HepG2 (cell line): Measurements from ENCODE around the gene ZBTB8B. TPM values are rescaled to one million over a fixed set of nuclear protein-coding genes. Genes with fewer than 3 reads are reported as not detected.

ENCODE experiments used
- ATAC-seq: fragments of 200-7000 bp; cut with Tn5 transposase; 3 replicates; pipeline ENCODE4 v1.9.1; 2020; ENCODE audit warnings: mild to moderate bottlenecking, moderate library complexity
- BruUV-seq: library from RNA; stranded (reverse); fragments of 400-500 nt; replicated peaks from 2 replicates; lab custom pipeline; 2021; lab: Mats Ljungman, UMichigan
- CTCF ChIA-PET: fragments of 300-600 bp; formaldehyde crosslinking; extraction: SDS; loops from one replicate; lab custom pipeline; 2021; ENCODE audit warnings: low total read pairs, inconsistent platforms, low intra/inter-chr PET ratio; lab: Yijun Ruan, JAX
- POLR2A ChIA-PET: fragments of 350-600 bp; sonication (Branson Sonifier 250); formaldehyde crosslinking; loops from one replicate; lab custom pipeline; 2020; ENCODE audit warnings: antibody characterized with exemption, inconsistent platforms; lab: Yijun Ruan, JAX
- DNase-seq: peaks from one replicate; pipeline ENCODE4 v3.0.0-alpha.2; 2015; ENCODE audit warnings: low spot score
- FAIRE-seq: peaks from 3 replicates; lab custom pipeline; 2011; peaks lifted over from hg19 to GRCh38; lab: Jason Lieb, UNC
- H2AFZ ChIP-seq: one replicate; pipeline ENCODE4 v1.6.1; 2011; ENCODE audit warnings: low read length, inconsistent platforms
- H3K27ac ChIP-seq: fragments of 300-600 bp; 3 replicates; pipeline ENCODE4 v1.8.0; 2011; ENCODE audit warnings: mixed run types, mild to moderate bottlenecking, mixed read lengths, low read length, inconsistent platforms; ENCODE audit not compliant: insufficient read depth; ENCODE audit errors: extremely low read length
- H3K27me3 ChIP-seq, 2 experiments: fragments of 200-600 bp in 1 of 2; 2 replicates in 1 of 2; 3 replicates in 1 of 2; pipeline versions ENCODE4 v1.6.0 to v1.8.0; 2011; ENCODE audit warnings: low read length in 2 of 2, mild to moderate bottlenecking in 2 of 2, moderate library complexity in 2 of 2, inconsistent platforms in 1 of 2; ENCODE audit not compliant: insufficient read depth in 2 of 2, control insufficient read depth in 1 of 2
- H3K36me3 ChIP-seq, 2 experiments: fragments of 200-600 bp in 1 of 2; replicated peaks in 1 of 2; 2 replicates in 1 of 2; 3 replicates in 1 of 2; pipeline versions ENCODE4 v1.5.1 to v1.8.0; 2011; ENCODE audit warnings: low read length in 2 of 2, inconsistent platforms in 1 of 2; ENCODE audit not compliant: insufficient read depth in 2 of 2, control insufficient read depth in 1 of 2
- H3K4me1 ChIP-seq: 2 replicates; pipeline ENCODE4 v1.5.1; 2012; ENCODE audit warnings: low read length, inconsistent platforms; ENCODE audit not compliant: insufficient read depth
- H3K4me2 ChIP-seq: 2 replicates; pipeline ENCODE4 v1.6.0; 2011; ENCODE audit warnings: low read depth, low read length, inconsistent platforms
- H3K4me3 ChIP-seq, 3 experiments: fragments of 200-600 bp in 1 of 3; sonication (generic), shearing (Covaris generic) in 1 of 3; replicated peaks in 1 of 3; 2 replicates each; pipeline ENCODE4 v1.5.1; 2011 to 2016; ENCODE audit warnings: low read length in 3 of 3, inconsistent platforms in 2 of 3, low read depth in 2 of 3, mild to moderate bottlenecking in 2 of 3, control low read depth in 1 of 3, mixed read lengths in 1 of 3; ENCODE audit not compliant: insufficient read depth in 1 of 3
- H3K79me2 ChIP-seq: one replicate; pipeline ENCODE4 v1.6.1; 2011; ENCODE audit warnings: low read length, inconsistent platforms; ENCODE audit not compliant: insufficient read depth
- H3K9ac ChIP-seq: 2 replicates; pipeline ENCODE4 v1.6.0; 2011; ENCODE audit warnings: mild to moderate bottlenecking, low read depth, low read length, inconsistent platforms; ENCODE audit not compliant: insufficient read depth
- H3K9me3 ChIP-seq: 2 replicates; pipeline ENCODE4 v1.5.1; 2012; ENCODE audit warnings: mild to moderate bottlenecking, low read length
- H4K20me1 ChIP-seq: 2 replicates; pipeline ENCODE4 v1.6.0; 2011; ENCODE audit warnings: inconsistent platforms, mild to moderate bottlenecking, low read length, moderate library complexity; ENCODE audit not compliant: insufficient read depth
- ASH2L ChIP-seq: fragments of 300-600, 200-600 bp; sonication (generic); IDR thresholded peaks from 2 replicates; pipeline ENCODE4 v1.7.0; 2017; ENCODE audit warnings: low read depth, mild to moderate bottlenecking, moderate library complexity, mixed read lengths, low read length; ENCODE audit not compliant: insufficient read length
- CREB1 ChIP-seq, 2 experiments: fragments of 450-650 bp in 1 of 2; IDR thresholded peaks; 2 replicates each; pipeline ENCODE4 v1.6.1; 2016 to 2017; ENCODE audit warnings: control low read depth in 1 of 2, mild to moderate bottlenecking in 1 of 2, missing compliant biosample characterization in 1 of 2, missing genetic modification characterization in 1 of 2
- ESRRA ChIP-seq: sonication (generic); formaldehyde crosslinking; IDR thresholded peaks from 2 replicates; pipeline ENCODE4 v1.5.1; 2020; ENCODE audit warnings: mild to moderate bottlenecking, low read depth, missing genetic modification reagents
- NCOA2 ChIP-seq: sonication (generic); formaldehyde crosslinking; IDR thresholded peaks from 2 replicates; pipeline ENCODE4 v1.8.0; 2022; ENCODE audit warnings: inconsistent platforms
- ZC3H4 ChIP-seq: sonication (generic); formaldehyde crosslinking; IDR thresholded peaks from 2 replicates; pipeline ENCODE4 v1.4.0; 2020; ENCODE audit warnings: missing genetic modification reagents, borderline replicate concordance
- ZNF772 ChIP-seq: sonication (generic); formaldehyde crosslinking; IDR thresholded peaks from 2 replicates; pipeline ENCODE4 v1.5.0; 2020; ENCODE audit warnings: mild to moderate bottlenecking, missing genetic modification reagents
- ZNF781 ChIP-seq: sonication (generic); formaldehyde crosslinking; IDR thresholded peaks from 2 replicates; pipeline ENCODE4 v1.5.1; 2020; ENCODE audit warnings: borderline replicate concordance, mild to moderate bottlenecking, missing genetic modification reagents; ENCODE audit errors: not compliant biosample characterization
- ZNF83 ChIP-seq: sonication (generic); formaldehyde crosslinking; IDR thresholded peaks from 2 replicates; pipeline ENCODE4 v1.4.0; 2020; ENCODE audit warnings: missing genetic modification reagents, mild to moderate bottlenecking, borderline replicate concordance
- WGBS: methylation state at CpG from one replicate; pipeline ENCODE4 v1.1.6; 2017; ENCODE audit warnings: low lambda C conversion rate; 5-methylcytosine and 5-hydroxymethylcytosine counted together
- in situ Hi-C: cut with HindIII; loops from 2 replicates; pipeline ENCODE4 v1.10.0; 2017; ENCODE audit warnings: low pct_unique_long_range_greater_than_20kb; ENCODE audit not compliant: extremely low pct_ligation_motif_present
- intact Hi-C: fragments of 100-400 bp; cut with micrococcal nuclease; formaldehyde crosslinking; loops from one replicate; pipeline ENCODE4 v1.10.0; 2022; ENCODE audit not compliant: unreplicated experiment
- polyA plus RNA-seq, 8 experiments: library from polyadenylated mRNA; depleted of rRNA in 3 of 8; stranded (reverse) in 7 of 8; unstranded in 1 of 8; fragments of >200 nt; fragmentation: Illumina TruSeq in 4 of 8; extraction: Trizol in 4 of 8; gene quantifications; 2 replicates each; pipeline versions ENCODE4 v1.2.1 to v1.2.3, GENCODE V29; 2011 to 2016; ENCODE audit warnings: low read depth in 4 of 8, missing spikeins in 1 of 8, mixed read lengths in 1 of 8; ENCODE audit not compliant: insufficient read depth in 1 of 8
- total RNA-seq, 5 experiments: library from RNA; depleted of rRNA; stranded (reverse); fragments of >200 nt; fragmentation: Illumina TruSeq; extraction: Trizol; gene quantifications; 2 replicates each; pipeline ENCODE4 v1.2.3, GENCODE V29; 2016; ENCODE audit warnings: low read depth in 1 of 5
- TF ChIP-seq, protein P1 (sequence below): sonication (generic); formaldehyde crosslinking; IDR thresholded peaks from 2 replicates; pipeline ENCODE4 v1.4.0; 2020; ENCODE audit warnings: missing genetic modification reagents, borderline replicate concordance
- TF ChIP-seq, protein P2 (sequence below): sonication (generic); formaldehyde crosslinking; IDR thresholded peaks from 2 replicates; pipeline ENCODE4 v1.8.0; 2022; ENCODE audit warnings: mild to moderate bottlenecking, missing genetic modification reagents, borderline replicate concordance
- TF ChIP-seq, protein P3 (sequence below): sonication (generic); formaldehyde crosslinking; IDR thresholded peaks from 2 replicates; pipeline ENCODE4 v1.8.0; 2022; ENCODE audit warnings: missing genetic modification reagents, low read depth, mild to moderate bottlenecking, borderline replicate concordance
- TF ChIP-seq, protein P4 (sequence below): sonication (generic); formaldehyde crosslinking; IDR thresholded peaks from 2 replicates; pipeline ENCODE4 v1.4.0; 2020; ENCODE audit warnings: mild to moderate bottlenecking, missing genetic modification reagents

Gene ZBTB8B
- total and polyA plus RNA-seq, 2 of the 13 experiments (the other 11 are each of a cell fraction or from before 2014, with no cell fraction given) = under 0.01 to 0.02 TPM

DNA sequence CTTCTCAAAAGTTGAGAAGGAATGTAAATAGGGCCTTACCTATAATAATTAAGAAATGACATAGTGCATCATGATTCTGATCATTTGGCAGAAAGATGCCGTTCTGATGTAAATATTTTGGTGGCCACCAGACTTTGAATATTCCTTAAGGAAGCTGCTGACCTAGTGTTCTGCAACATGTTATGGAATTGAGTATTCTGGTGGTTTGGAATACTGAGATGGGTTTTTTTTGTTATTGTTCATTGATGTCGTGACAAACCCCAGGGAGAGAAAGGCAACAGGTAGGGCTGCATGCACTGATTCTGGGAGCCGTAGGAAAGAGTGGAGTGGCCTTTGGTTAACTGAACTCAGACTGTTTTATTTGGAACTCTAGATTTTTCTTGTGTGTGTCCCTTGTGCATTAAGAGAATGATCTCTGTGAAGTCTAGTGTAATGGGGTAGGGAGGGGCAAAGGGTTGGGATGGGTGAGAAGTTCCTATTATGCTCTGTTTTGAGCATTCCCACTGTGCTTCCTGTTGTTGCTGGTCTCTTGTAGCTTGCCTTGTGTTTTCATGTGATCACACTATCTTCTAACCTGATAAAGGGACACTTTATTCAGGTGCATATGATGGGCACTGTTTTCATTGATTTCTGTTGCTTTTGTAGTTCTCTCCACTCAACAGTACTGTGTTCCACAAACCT lies 25.0 kb downstream of the ZBTB8B start:
- DNase-seq (no peak), ATAC-seq (no peak), FAIRE-seq (no peak)
- BruUV-seq = no TSS peak
- intact Hi-C loops = no loop called here
- no peaks in the 10 kb centered on the region for H3K79me2 ChIP-seq
- H3K4me2 ChIP-seq = no peak overlapping the region
- no peaks in the 10 kb centered on the region for H4K20me1 ChIP-seq
- no peak overlapping the region for H2AFZ ChIP-seq
- no peak overlapping the region for H3K9ac ChIP-seq
- H3K27me3 ChIP-seq = peaks cover 4% of the 10 kb centered on the region in 2 experiments; a peak in 2 of 5 replicates
- peaks cover 10% of the 10 kb centered on the region; the same call in 1 of the 2 replicates for H3K4me1 ChIP-seq
- H3K4me3 ChIP-seq = no peak overlapping the region
- 34% methylated on average over 3 of the region's 3 CpGs for WGBS
- no peaks in the 10 kb centered on the region for H3K36me3 ChIP-seq
- CTCF ChIA-PET = no interaction called here
- H3K9me3 ChIP-seq = no peaks in the 10 kb centered on the region
- H3K27ac ChIP-seq = no peak overlapping the region
- POLR2A ChIA-PET = no interaction called here
- in situ Hi-C loops = no loop called here
- TF ChIP-seq, protein P1, sequence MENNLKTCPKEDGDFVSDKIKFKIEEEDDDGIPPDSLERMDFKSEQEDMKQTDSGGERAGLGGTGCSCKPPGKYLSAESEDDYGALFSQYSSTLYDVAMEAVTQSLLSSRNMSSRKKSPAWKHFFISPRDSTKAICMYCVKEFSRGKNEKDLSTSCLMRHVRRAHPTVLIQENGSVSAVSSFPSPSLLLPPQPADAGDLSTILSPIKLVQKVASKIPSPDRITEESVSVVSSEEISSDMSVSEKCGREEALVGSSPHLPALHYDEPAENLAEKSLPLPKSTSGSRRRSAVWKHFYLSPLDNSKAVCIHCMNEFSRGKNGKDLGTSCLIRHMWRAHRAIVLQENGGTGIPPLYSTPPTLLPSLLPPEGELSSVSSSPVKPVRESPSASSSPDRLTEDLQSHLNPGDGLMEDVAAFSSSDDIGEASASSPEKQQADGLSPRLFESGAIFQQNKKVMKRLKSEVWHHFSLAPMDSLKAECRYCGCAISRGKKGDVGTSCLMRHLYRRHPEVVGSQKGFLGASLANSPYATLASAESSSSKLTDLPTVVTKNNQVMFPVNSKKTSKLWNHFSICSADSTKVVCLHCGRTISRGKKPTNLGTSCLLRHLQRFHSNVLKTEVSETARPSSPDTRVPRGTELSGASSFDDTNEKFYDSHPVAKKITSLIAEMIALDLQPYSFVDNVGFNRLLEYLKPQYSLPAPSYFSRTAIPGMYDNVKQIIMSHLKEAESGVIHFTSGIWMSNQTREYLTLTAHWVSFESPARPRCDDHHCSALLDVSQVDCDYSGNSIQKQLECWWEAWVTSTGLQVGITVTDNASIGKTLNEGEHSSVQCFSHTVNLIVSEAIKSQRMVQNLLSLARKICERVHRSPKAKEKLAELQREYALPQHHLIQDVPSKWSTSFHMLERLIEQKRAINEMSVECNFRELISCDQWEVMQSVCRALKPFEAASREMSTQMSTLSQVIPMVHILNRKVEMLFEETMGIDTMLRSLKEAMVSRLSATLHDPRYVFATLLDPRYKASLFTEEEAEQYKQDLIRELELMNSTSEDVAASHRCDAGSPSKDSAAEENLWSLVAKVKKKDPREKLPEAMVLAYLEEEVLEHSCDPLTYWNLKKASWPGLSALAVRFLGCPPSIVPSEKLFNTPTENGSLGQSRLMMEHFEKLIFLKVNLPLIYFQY = no peak
- no peak for TF ChIP-seq NCOA2
- no peak for TF ChIP-seq ZNF772 (CRISPR knock-in tag)
- TF ChIP-seq ESRRA (CRISPR knock-in tag) = no peak
- no peak for TF ChIP-seq CREB1 (IDR thresholded peaks at IDR 0.05)
- TF ChIP-seq CREB1 (CRISPR knock-in tag; IDR thresholded peaks at IDR 0.05) = no peak
- no peak for TF ChIP-seq ZNF83 (CRISPR knock-in tag)
- no peak for TF ChIP-seq ZC3H4 (CRISPR knock-in tag)
- TF ChIP-seq, protein P2, sequence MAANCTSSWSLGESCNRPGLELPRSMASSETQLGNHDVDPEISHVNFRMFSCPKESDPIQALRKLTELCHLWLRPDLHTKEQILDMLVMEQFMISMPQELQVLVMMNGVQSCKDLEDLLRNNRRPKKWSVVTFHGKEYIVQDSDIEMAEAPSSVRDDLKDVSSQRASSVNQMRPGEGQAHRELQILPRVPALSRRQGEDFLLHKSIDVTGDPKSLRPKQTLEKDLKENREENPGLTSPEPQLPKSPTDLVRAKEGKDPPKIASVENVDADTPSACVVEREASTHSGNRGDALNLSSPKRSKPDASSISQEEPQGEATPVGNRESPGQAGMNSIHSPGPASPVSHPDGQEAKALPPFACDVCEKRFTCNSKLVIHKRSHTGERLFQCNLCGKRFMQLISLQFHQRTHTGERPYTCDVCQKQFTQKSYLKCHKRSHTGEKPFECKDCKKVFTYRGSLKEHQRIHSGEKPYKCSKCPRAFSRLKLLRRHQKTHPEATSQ = no peak
- TF ChIP-seq ASH2L = no peak
- TF ChIP-seq ZNF781 (CRISPR knock-in tag) = no peak
- TF ChIP-seq, protein P3, sequence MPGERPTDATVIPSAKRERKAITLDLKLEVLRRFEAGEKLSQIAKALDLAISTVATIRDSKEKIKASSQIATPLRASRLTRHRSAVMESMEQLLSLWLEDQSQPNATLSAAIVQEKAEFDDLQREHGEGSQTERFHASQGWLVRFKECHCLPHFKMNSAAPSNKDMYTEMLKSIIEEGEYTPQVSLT = no peak
- TF ChIP-seq, protein P4, sequence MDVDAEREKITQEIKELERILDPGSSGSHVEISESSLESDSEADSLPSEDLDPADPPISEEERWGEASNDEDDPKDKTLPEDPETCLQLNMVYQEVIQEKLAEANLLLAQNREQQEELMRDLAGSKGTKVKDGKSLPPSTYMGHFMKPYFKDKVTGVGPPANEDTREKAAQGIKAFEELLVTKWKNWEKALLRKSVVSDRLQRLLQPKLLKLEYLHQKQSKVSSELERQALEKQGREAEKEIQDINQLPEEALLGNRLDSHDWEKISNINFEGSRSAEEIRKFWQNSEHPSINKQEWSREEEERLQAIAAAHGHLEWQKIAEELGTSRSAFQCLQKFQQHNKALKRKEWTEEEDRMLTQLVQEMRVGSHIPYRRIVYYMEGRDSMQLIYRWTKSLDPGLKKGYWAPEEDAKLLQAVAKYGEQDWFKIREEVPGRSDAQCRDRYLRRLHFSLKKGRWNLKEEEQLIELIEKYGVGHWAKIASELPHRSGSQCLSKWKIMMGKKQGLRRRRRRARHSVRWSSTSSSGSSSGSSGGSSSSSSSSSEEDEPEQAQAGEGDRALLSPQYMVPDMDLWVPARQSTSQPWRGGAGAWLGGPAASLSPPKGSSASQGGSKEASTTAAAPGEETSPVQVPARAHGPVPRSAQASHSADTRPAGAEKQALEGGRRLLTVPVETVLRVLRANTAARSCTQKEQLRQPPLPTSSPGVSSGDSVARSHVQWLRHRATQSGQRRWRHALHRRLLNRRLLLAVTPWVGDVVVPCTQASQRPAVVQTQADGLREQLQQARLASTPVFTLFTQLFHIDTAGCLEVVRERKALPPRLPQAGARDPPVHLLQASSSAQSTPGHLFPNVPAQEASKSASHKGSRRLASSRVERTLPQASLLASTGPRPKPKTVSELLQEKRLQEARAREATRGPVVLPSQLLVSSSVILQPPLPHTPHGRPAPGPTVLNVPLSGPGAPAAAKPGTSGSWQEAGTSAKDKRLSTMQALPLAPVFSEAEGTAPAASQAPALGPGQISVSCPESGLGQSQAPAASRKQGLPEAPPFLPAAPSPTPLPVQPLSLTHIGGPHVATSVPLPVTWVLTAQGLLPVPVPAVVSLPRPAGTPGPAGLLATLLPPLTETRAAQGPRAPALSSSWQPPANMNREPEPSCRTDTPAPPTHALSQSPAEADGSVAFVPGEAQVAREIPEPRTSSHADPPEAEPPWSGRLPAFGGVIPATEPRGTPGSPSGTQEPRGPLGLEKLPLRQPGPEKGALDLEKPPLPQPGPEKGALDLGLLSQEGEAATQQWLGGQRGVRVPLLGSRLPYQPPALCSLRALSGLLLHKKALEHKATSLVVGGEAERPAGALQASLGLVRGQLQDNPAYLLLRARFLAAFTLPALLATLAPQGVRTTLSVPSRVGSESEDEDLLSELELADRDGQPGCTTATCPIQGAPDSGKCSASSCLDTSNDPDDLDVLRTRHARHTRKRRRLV = no peak
